Sigmoid colon (tissue), 7 donors: ENCODE measurements around the gene MPZL1. TPM values are rescaled to one million over a fixed set of nuclear protein-coding genes. Genes with fewer than 3 reads are reported as not detected.

Experiments used
- DNase-seq: peaks from one replicate; pipeline ENCODE4 v3.0.0-alpha.2; 2019
- H3K27ac ChIP-seq, 4 donors: fragments of 200-600 bp; sonication (generic); one replicate each; pipeline ENCODE4 v1.5.1; 2016 to 2019; ENCODE audit warnings: mild to moderate bottlenecking in 1 of 4
- H3K27me3 ChIP-seq, 3 donors: fragments of 200-600 bp; sonication (generic); one replicate each; pipeline ENCODE4 v1.5.1; 2019; ENCODE audit warnings: mild to moderate bottlenecking in 1 of 3
- H3K36me3 ChIP-seq, 4 donors: fragments of 200-600 bp; sonication (generic); one replicate each; pipeline ENCODE4 v1.5.1; 2016 to 2019
- H3K4me1 ChIP-seq, 4 donors: fragments of 200-600 bp; sonication (generic); one replicate each; pipeline ENCODE4 v1.5.1; 2017 to 2019
- H3K4me3 ChIP-seq, 4 donors: fragments of 200-600 bp; sonication (generic); one replicate each; pipeline ENCODE4 v1.5.1; 2017 to 2019; ENCODE audit warnings: mild to moderate bottlenecking in 2 of 4, moderate library complexity in 1 of 4
- H3K9me3 ChIP-seq, 4 donors: fragments of 200-600 bp in 3 of 4; sonication (generic) in 3 of 4; one replicate each; pipeline versions ENCODE4 v1.5.1 to v1.6.1; 2013 to 2019
- CTCF ChIP-seq, 4 experiments: fragments of 450-650 bp in 3 of 4; fragments of 200-600 bp in 1 of 4; IDR thresholded peaks; one replicate each; pipeline ENCODE4 v1.5.1; 2016 to 2019; ENCODE audit warnings: antibody characterized with exemption in 4 of 4, mild to moderate bottlenecking in 3 of 4, moderate library complexity in 2 of 4
- EP300 ChIP-seq, 4 donors: sonication (generic); formaldehyde crosslinking; IDR thresholded peaks; one replicate each; pipeline ENCODE4 v1.6.1; 2017; ENCODE audit warnings: antibody characterized with exemption in 4 of 4
- POLR2A ChIP-seq, 2 donors: fragments of 450-650 bp; IDR thresholded peaks; one replicate each; pipeline ENCODE4 v1.6.1; 2016; ENCODE audit warnings: antibody characterized with exemption in 2 of 2, mild to moderate bottlenecking in 2 of 2, moderate library complexity in 2 of 2
- POLR2AphosphoS5 ChIP-seq, 4 donors: sonication (generic); formaldehyde crosslinking; IDR thresholded peaks; one replicate each; pipeline ENCODE4 v1.6.1; 2017; ENCODE audit warnings: antibody characterized with exemption in 4 of 4
- WGBS, 2 donors: extraction: QIAGEN DNeasy Blood & Tissue Kit; methylation state at CpG; one replicate each; pipeline ENCODE4 v1.1.7; 2013; 5-methylcytosine and 5-hydroxymethylcytosine counted together
- intact Hi-C: fragments of 100-400 bp; cut with DNase I; formaldehyde crosslinking; loops from one replicate; pipeline ENCODE4 v1.15.1; 2023
- polyA plus RNA-seq, 3 donors: library from polyadenylated mRNA; stranded (reverse); fragments of 200-250 nt; gene quantifications; one replicate each; pipeline ENCODE4 v1.2.3, GENCODE V29; 2013
- total RNA-seq, 4 donors: library from RNA; depleted of rRNA; stranded (reverse); fragments of >200 nt; gene quantifications; one replicate each; pipeline ENCODE4 v1.1.0, GENCODE V29; 2016
- donor health status: healthy with polysubstance abuse.
- donor health status: Bipolar disorder and iron deficiency.
- donor health status: healthy.

Gene MPZL1
- total and polyA plus RNA-seq, 7 donors: 8.8 to 69.5 (median 52.4) TPM

DNA sequence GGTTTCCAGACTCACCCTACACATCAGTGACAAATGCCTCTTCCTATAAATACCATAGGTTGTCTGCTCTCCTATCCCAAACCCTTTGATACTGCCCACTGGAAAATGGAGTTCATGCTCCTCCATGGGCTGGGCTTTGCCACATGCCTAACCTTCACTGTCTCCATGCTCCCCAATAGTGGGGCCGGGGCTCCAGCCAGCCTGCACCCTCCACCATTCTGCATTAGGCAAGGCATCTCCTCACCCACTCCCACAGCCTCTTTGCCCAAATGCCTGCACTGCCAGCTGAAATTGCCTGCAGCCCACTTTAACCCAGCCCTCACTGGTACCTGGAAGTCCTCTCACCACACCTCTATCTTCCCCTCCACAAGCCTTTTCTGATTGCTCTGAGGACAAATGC lies 18.2 kb upstream of the MPZL1 start:
- Histone ChIP-seq H3K27ac (no peak overlapping the region), H3K36me3 (no peaks in the 10 kb centered on the region), H3K9me3 (no peaks in the 10 kb centered on the region), H3K4me1 (no peaks in the 10 kb centered on the region), H3K27me3 (no peaks in the 10 kb centered on the region), H3K4me3 (no peak overlapping the region)
- intact Hi-C loops: no loop called here
- WGBS, 2 donors: 92 to 96% methylated on average over 1 of the region's 1 CpG
- DNase-seq: peak; percentile 39
- TF ChIP-seq EP300 (IDR thresholded peaks at IDR 0.05) (no peak), CTCF (IDR thresholded peaks at IDR 0.05) (no peak), POLR2A (IDR thresholded peaks at IDR 0.05) (no peak), POLR2AphosphoS5 (IDR thresholded peaks at IDR 0.05) (no peak)

DNA sequence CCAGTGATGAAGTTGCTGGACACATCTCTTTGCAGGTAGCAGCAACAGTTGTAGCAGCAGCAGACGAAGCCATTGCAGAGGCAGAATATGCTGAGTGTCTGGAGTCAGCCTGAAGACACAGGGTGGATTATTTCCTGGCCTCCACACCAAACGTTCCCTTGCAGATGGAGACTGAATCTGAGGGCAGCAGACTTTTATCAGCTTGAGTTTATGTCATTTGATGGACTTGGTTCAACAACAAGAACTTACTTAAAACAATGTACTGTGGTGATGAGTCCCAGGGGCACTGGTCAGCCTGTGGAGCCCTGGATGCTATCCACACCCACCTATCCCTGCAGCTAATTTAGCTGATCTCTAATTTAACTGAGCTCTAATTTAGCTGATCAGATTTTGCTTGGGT lies 17.1 kb upstream of the MPZL1 start:
- DNase-seq: peak; percentile 33
- Histone ChIP-seq H3K36me3 (no peaks in the 10 kb centered on the region), H3K9me3 (no peaks in the 10 kb centered on the region), H3K27me3 (no peaks in the 10 kb centered on the region), H3K27ac (no peak overlapping the region), H3K4me3 (no peak overlapping the region), H3K4me1 (no peaks in the 10 kb centered on the region)
- intact Hi-C loops: no loop called here
- WGBS, 2 donors: 60 to 70% methylated on average over 2 of the region's 2 CpGs
- TF ChIP-seq EP300 (IDR thresholded peaks at IDR 0.05) (no peak), CTCF (IDR thresholded peaks at IDR 0.05) (no peak), POLR2AphosphoS5 (IDR thresholded peaks at IDR 0.05) (no peak), POLR2A (IDR thresholded peaks at IDR 0.05) (no peak)

DNA sequence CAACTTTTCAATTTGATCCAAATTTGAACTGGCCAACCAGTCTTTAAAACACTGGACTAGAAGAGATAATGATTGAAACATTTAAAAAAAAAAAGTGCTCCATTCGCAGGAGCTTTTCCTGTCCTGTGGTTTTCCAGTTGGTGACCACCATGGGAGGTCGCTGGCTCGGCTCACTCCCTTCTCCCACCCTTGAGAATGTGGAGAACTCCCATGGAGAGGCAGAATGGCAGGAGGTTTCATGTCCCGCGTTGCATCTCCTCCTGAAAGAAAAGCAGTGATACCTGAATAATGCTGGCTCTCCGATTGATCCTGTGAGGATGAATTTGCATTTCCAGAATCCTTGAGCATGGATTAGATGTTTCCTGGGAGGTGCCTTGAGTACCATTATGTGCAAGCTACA lies 16.5 kb upstream of the MPZL1 start:
- Histone ChIP-seq H3K36me3 (no peaks in the 10 kb centered on the region), H3K27ac (no peak overlapping the region), H3K27me3 (no peaks in the 10 kb centered on the region), H3K9me3 (no peaks in the 10 kb centered on the region), H3K4me3 (no peak overlapping the region), H3K4me1 (no peaks in the 10 kb centered on the region)
- 70 to 86% methylated on average over 6 of the region's 6 CpGs for WGBS, 2 donors
- DNase-seq: no peak
- intact Hi-C loops: no loop called here
- TF ChIP-seq POLR2AphosphoS5 (IDR thresholded peaks at IDR 0.05) (no peak), CTCF (IDR thresholded peaks at IDR 0.05) (no peak), POLR2A (IDR thresholded peaks at IDR 0.05) (no peak), EP300 (IDR thresholded peaks at IDR 0.05) (no peak)

DNA sequence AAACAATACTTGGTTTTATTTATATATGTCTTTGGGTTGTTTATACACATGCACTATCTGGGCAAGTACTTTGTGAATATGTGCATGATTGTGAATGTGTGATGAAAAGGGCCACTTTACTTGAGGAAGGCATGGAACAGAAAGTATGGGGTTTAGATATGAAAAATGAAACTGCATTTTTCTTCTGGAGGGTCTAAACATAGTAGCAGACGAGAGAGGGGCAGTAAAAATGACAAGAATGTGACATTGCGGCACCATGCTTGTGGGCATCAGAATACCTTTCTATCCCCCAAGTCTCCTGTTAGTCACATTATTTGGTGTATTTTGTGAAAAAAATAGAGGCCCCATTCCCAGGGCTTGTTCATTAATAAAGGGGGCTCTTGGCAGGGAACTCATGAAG lies 15.4 kb upstream of the MPZL1 start:
- Histone ChIP-seq H3K36me3 (no peaks in the 10 kb centered on the region), H3K27me3 (no peaks in the 10 kb centered on the region), H3K27ac (no peak overlapping the region), H3K4me3 (no peak overlapping the region), H3K4me1 (no peaks in the 10 kb centered on the region), H3K9me3 (no peaks in the 10 kb centered on the region)
- no peak for TF ChIP-seq POLR2A (IDR thresholded peaks at IDR 0.05)
- TF ChIP-seq CTCF (IDR thresholded peaks at IDR 0.05): no peak
- no peak for TF ChIP-seq POLR2AphosphoS5 (IDR thresholded peaks at IDR 0.05)
- intact Hi-C loops: no loop called here
- DNase-seq: no peak
- 81 to 87% methylated on average over 2 of the region's 2 CpGs for WGBS, 2 donors
